Measurements from ENCODE around the gene FNBP1.

Gene FNBP1

DNA sequence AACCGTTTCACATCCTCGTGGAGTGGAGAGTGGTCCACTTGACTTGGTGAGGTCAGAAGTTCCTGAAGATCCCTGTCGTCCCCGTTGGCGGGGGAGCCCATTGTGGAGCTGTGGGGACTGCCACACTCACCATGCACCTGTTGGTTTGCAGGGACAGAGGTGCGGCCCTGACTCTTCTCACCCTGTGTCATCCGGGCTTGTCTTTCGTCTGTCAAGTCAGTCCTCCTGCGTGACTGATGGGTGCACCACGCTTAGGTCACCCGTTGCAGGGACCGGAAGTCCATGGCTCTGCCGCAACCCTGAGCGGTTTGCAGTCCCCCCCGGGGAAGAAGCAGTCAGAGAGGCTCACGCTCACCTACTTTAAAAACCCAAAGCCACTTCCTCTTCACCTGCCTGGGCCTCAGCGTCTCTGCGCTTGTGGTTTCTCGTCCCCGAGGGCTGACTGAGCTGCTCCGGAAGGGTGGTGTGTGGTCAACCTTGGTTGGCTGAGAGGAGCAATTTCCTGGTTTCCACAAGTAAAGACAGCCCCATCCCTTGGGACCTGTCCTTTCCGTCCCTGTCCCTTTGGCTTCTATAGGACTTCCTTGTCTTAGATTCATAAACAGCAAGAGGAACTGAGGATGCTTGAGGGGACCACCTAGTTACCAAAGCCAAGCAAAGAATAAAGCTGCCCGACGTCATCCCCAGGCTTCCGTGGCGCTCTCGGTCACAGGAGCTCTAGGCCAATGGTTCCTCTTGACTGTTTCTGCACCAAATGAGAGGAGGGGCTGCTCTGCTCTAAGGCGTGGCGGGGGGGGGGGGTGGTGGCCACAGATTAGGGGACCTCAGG lies 154.5 kb downstream of the FNBP1 start:
- DNase-seq: no peak

DNA sequence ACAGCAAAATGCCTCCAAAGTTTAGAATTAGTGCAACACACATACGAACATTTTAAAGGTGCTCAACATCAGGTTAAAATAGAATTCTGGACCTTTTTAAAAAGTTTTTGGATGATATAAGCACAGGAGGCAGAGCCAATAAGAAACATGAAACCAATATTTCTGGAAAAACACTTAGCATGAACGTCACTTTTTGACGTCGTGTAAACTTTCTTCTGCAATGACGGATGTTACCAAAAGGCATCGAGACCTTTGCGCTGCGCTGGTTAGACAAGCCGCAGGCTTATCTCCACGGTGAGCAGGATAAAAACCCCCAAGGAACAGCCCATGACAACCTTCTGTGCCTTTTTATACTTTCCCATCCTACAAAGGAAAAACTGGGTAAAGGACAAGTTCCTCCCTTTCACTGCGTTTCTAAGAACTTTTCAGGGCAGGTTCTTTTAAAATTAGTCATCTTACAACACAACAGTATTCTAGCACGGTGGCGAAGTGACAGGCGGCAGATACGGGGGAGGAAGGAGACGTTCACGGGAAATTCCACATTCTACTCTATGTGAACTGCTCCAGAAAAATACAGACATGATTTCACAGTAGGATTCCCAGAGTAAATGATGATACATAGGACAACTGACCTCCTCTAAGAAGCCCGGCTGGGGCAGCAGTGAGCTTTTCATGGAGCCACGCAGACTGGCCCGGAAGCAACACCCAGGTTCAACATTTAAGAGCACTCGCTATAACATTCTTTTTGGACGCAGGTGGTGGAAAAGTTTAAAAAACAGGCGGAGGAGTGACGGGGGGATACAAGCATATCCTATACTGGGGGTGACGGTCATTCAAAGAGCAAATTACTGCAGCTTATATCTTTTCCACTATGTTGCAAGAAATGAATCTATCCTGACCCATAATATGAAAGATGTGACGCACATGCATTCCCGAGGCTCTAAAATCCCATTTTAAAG lies 155.4 kb downstream of the FNBP1 start:
- no peak for DNase-seq

DNA sequence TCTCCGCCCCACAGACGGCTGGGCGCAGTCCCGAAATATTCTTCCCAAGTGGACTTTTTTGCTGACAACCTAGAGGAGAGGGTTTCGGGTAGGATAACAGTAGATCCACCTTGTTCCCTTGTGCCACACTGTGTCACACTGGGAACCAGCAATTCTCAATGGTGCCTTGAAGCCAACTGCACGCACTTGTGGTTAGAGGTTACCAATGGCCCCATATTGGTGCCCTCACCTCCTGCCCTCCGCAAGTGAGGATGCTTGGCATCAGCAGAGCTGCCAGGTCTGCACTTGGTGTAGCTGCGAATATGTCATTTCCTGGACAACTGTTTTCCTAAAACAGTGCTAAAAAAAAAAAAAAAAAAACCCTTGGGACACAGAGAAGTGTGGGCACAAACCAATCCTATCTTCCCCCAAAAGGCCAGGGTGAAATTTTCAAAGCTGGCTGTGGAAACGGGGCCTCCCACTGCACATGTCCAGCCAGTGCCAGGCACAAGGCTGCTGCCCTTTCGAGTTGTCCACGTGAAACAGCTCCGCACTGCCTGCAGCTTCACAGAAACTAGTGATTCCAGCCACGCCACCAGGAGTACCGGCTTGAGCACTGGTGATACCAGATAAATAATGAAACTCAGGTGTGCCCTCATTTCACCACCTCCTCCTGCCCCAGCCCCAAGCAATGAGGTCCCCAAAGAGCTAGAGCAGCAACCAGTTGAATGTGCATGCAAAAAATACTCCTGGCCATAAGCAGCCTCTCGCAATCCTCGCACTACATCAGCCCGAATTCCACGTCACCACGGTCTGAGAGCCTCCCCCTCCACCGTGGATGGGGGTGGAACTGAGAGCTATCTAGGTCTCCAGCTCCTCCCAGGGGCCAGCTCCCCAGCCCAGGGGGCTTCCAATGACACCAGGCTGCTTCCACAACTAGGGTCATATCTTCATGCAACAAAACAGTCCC lies 156.5 kb downstream of the FNBP1 start:
- DNase-seq: no peak

DNA sequence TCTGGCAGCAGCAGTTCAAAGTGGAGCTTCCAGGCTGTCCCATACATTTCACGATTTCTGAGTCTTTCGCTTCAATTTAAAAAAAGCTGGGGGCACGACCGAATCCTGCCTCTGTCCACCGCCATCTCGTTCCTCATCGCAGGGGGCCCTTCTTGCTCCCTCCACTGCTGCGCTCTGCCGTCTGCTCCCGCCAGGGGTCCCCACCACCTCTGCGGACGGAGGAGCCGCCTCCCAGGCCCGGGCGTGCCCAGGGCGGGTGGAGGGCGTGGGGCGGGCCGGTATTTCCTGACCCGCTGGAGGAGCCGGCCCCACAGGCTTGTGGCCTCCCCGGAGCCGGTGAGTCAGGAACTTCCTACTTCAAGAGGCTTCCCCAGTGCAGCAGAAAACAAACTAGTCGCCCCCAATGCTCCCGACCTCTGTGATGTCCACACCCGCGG lies 157.3 kb downstream of the FNBP1 start:
- peak; percentile 83 for DNase-seq

DNA sequence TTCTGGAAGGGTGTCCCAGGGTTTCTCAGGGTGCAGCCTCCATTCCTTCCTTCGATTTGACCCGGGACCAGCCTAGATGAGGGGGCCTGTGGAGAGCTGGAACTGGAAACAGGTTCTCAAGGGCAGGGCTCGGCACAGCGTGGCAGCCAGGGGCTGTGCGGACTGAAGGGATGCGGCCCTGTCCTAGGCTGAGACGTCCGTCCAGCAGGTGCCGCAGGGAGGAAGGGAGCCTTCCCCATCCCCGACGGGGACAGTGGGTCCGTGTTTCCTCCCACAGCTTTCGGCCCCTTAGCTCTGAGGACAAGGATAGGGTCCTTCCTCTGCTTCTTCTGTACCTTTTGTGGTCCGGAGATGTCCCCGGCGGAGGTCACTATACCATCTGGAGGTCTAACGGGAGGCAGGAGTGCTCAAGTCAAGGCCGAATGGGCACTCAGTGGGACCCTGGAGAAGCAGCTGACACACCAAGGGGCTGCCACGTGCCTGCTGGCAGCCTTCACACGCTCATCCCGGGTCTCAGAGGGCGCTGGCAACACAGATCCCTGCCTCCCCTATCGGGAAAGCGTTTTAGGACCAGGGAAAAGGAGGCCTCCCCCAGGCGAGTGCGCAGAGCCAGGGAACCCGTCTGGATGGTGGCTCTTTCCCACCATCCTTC lies 157.8 kb downstream of the FNBP1 start:
- DNase-seq: no peak

DNA sequence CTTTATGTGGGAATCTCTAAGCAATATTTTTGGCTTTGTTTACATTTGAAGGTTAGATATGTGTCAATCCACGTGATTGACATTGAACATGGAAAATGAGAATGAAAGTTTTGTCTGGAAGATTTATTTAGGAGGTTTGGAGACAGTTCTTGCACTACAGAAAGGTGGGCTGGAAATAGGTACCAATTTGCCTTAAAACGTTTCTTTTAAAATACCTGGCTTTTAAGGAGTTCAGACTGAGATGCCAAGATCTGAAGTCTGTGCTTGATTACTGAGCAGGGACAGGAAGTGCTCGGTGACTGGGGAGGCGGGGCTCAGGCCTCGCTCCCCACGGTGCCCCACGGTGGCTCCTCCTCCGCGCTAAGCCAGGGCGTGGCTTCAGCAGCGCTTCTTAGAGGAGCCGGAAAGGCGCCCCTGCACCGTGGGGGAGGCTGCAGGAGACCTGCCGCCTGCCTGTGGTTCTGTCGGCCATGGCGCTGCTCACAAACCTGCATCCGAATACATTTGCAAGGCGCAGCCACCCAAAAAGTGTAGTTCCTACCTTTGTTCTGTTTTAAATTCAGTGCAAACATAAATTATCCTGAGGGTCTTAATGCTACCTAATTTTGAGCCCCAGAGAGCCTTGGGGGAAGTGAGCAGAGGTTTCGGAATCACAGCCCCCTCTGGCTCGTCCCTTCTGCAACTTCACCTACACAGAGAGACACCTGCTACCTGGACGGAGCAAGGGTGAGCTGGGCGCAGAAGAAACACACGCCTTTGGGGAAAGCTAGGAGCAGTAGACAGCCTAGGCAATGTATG lies 158.6 kb downstream of the FNBP1 start:
- DNase-seq: peak; percentile 49

DNA sequence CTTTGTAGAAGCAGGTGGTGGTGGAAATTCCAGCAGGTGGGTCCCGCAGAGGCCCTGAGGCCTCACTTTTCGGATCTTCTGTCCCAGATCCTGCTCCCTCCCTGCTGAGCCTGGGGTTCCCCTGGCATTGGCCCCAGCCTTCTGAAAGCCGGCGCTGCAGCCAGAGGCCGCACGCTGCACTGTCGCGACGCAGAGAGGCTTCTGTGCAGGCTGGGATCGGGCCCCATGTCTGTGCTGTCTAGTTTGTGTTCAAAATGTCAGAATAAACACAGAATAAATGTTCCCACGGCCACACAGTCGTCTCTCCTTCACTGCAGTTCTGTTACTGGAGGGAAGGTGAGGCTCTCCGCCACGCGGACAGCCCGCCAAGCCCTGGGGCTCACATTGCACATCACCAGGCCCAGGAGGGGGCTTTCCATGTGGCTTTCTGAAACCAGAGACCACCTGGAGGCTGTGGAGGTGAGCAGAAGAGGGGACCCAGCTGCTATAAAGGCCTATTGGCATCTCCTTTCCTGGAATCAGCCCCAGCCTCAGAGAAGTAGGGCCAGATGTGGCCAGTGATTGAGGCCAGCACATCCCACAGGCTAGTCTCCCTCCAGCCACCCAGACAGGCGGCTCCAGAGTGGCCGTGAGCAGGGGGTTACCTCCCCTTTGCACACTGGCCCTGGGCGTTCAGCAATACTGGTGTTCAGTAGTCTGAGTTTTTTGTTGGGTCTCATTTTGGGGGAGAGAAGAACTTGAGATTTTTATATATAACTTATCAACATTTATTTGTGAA lies 161.3 kb downstream of the FNBP1 start:
- no peak for DNase-seq

DNA sequence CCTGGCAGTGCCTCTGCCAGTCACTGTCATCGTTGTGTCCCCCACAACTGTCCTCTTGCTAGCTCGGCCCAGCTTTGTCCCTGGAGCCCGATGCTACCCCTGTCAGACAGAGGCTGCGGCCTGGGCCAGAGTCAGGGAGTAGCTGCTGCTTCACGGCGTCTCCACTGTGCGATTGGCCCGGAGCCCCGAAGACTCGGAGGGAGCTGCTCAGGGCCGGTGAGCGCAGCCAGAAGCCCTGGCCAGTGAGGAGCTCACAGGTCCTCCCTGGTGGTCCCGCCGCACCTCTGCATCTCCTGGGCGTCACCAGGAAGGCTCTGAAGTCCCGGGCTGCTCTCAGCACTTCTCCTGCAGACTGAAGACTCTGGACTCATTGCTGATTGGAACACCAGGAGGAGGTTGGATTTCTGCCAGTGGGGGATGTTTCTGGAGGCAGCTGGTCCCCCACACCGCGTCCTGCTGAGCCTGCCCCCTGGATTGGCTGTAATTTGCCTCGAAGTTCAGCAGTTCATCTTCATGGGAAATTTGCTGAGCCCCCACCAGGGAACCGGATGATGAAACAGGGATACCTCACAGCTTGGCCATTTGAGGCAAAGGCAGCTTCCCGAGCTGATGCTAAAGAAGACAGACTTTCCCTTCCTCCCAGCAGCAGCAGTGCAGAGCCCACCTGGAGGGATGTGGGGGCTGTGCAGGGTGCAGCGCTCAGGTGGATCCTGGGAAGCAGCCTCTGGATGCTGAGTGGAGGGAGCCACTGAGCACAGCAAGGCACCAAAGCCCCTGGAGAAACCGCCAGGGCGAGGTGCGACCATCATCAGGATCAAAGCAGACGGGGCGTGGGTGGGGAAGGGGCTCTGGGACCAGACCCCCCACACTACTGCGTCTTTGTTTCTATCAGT lies 162.1 kb downstream of the FNBP1 start:
- DNase-seq: no peak

DNA sequence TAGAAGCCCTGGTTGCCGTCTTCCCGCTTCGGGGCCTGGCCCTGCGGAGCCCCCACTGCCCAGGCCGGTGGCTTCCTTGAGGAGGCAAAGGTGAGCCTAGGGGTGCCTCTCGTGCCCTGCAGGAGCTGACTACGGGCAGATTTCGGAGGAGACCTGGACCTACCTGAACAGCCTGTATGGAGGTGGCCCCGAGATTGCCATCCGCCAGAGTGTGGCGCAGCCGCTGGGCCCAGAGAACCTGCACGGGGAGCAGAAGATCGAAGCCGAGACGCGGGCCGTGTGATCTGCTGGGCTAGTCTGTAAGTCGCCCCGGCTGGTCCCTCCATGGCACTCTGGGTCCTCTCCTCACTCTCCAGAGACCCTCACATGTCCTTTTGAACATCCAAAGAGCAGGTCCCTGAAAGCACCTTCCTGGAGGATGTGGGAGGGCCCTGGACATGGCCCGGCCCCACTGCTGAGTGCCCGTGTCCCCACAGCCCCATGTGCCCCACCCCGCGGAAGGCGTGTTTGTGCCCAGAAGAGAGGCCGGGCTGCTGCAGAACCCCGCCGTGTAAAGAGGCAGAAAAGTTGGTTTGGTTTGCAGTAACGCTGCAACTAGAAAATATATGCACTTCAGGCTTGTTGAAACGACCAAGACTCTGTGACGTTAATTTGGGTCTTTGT lies 162.9 kb downstream of the FNBP1 start:
- DNase-seq: no peak

DNA sequence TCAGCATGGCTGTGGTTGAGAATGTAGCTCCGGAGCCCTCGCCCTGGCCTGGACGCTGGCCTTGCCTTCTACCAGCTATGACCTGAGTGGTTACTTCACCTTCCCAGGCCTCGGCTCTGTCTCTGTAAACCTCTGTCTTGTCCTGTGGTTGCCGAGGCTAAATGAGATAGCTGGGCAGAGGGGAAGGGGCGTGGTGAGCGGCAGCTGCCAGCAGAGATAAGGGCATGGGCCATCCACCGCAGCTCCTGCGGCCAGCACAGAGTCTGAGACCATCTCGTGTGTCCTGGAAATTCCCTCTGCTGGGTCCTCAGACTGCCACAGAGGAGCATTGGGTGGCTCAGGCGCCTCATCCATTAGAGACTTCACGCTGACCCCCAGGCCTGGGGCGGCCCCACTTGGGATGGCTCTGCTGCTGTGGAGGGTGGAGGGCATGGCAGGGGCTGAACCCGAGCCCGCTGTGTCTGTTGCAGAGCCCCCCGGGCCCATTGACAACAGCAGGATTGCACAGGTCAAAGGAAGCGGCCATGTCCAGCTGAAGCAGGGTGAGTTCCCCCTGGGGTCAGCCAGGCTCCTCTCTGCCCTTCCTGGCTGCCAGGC lies 163.8 kb downstream of the FNBP1 start:
- DNase-seq: no peak

DNA sequence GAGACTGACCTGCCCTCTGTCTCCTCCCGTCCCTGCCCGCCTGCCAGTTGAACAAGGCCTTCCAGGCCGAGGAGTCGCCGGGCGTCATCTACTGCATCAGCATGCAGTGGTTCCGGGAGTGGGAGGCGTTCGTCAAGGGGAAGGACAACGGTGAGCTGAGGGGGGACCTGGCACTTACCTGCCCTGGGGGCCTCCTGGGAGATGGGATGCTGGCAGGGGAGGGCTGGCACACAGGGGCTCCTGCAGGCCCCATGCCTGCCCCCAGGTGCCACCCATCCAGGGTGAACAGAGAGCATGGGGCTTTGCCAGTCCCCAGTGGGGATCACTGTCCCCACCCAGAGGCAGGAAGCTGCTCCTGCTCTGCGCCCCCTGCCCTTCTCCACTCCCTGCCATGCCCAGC lies 164.7 kb downstream of the FNBP1 start:
- DNase-seq: no peak

DNA sequence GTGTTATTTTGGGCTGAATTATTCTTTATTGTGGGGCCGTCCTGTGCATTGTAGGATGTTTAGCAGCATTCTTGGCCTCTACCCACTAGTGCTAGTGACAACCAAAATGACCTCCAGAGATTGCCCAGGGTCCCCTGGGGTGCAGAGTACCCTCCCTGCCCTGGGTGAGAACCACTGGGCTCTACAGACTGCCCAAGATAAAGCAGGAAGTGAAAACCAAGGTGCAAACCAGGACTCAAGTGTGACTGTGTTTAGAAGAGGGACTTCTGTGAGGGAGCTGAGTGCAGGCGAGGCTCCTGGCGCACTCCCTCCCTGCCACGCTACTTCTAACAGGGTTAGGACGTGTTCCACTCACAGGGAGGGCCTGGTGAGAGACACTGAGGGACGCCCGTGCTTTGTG lies 166.2 kb downstream of the FNBP1 start:
- no peak for DNase-seq

DNA sequence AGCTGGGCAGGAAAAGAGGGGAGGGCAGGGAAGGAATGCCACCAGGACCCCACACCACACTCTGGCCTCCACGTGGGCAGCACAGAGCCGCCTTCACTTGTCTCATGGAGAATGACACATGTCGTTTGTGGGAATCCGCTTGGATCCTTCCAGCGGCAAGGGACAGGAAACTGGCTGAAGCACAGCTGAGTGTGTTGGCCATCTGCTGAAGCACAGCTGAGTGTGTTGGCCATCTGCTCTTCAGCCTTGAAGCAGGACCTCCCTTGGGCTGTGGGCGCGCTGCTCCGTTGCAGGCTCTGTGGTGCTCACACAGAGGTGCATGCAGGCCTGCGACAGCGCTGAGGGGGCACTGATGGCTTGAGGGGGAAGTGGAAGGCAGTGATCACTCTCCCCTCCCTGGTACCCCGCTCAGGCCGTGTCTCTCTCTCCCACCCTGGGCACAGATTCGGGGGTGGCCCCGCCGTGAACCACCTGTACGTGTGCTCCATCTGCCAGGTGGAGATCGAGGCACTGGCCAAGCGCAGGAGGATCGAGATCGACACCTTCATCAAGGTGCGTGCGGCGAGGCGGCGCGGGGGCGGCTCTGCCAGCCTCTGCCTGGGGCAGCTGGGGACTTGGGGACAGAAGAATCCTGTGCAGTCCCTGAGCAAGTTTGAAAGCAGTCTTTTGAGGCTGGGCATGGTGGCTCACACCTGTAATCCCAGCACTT lies 167.1 kb downstream of the FNBP1 start:
- no peak for DNase-seq

DNA sequence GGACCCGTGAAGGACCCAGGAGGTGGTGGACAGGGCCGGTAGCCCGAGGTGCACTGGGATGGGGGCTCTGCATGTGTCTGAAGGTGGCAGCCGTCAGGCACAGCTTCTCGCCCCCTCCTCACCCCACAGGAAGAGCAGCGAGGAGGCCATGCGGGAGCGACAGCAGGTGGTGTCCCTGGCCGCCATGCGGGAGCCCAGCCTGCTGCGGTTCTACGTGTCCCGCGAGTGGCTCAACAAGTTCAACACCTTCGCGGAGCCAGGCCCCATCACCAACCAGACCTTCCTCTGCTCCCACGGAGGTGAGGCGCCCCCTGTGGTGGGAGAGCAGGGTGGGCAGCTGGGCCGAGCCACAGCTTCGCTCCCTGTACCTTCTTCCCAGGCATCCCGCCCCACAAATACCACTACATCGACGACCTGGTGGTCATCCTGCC lies 167.8 kb downstream of the FNBP1 start:
- DNase-seq: no peak

DNA sequence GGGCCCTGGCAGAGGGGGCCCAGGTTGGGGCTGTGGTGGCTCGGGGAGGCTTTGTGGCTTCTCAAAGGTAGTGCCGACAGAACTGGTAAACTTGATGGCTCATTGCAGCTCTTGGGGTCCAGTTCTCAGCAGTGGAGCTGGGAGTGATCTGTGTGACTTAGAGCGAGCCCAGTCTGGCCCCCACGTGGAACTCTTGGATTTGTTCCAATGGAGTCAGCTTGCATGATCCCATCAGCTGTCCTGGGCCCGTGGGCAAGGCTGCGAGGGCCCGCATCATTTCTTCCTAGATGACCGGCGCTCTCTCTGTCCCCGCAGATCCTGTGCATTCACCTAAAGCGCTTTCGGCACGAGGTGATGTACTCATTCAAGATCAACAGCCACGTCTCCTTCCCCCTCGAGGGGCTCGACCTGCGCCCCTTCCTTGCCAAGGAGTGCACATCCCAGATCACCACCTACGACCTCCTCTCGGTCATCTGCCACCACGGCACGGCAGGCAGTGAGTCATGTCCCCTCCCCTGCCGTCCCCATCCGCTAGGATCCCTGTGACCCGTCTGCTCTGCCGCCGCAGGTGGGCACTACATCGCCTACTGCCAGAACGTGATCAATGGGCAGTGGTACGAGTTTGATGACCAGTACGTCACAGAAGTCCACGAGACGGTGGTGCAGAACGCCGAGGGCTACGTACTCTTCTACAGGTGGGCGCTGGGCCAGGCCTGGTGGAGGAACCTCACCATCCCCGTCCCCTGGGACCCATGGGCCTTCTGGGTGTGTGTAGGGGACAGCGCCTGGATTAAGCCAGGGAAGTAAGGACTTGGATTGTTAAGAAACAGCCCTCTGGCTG lies 168.5 kb downstream of the FNBP1 start:
- no peak for DNase-seq

DNA sequence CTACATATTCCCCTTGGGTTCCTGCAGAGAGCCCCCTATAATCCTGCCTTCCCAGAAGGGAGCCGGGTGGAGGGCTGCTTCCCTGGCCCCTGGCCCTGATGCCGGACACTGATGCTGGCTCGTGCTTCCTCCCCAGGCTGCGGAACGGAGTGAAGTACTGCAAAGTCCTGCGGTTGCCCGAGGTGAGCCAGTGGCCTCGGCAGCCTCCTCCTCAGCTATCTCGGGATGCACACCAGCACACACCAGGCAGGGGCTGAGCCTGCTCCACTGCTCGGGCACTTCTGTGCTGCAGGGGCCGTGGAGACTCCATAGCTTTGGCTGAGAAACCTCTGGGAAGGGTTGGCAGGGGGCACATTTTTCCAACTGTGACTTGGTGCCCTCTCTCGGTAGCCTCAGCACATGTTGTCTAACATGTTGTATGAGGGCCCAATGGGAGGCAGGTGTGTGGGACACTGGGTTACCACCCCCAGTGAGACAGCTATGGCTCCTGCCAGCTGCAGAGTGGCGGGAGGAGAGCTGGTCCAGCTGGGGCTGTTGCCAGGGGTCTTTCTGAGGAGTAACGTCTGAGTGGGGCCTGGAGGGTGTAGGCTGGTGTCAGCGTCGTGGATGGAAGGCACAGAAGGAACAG lies 169.3 kb downstream of the FNBP1 start:
- DNase-seq: no peak

Data from amniotic stem cell (primary cell).